SIG-M5 treated with dmso at 0.1 percent for 504 hours (cell line): ENCODE results near the gene OR4C13.
"Not testable (repeated sequence)": the region's sequence is repeated elsewhere in the genome, so short reads cannot be mapped to it uniquely, and the experiment has no call there.

ENCODE experiments used
- DNase-seq: peaks from one replicate; lab custom pipeline; 2025; ENCODE audit not compliant: unreplicated experiment; lab: John Stamatoyannopoulos, UW

OR4C13 gene

DNA sequence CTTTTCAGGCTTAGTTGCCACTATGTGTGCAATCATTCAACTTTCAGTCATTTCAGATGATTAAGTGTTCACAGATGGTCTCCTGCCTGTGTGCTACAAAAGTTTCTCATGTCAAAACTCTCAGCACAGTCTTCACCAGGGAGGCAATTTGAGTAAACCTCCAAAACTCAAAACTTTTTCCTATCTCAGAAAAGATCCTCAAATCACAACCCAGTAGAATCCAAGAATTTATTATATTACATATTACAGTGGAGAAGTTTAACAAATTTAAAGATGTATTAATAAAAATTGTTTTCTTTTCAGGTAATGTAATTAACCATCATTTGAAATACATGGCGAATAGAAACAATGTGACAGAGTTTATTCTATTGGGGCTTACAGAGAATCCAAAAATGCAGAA is at the start of gene OR4C13:
Gene OR4C13 (plus strand): TSS at position 301 of the 400 bp plus-strand sequence. CDS start 32 bp downstream, at position 333.
- no peak for DNase-seq

GRCh38 chr11:49911516-49911915 is 40.7 kb upstream of the OR4C13 start:
- DNase-seq: not testable (repeated sequence)

DNA sequence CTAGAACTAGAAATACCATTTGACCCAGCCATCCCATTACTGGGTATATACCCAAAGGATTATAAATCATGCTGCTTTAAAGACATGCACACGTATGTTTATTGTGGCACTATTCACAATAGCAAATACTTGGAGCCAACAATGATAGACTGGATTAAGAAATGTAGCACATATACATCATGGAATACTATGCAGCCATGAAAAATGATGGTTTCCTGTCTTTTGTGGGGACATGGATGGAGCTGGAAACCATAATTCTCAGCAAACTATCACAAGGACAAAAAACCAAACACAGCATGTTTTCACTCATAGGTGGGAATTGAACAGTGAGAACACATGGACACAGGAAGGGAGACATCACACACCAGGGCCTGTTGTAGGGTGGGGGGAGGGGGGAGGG is 3.5 kb upstream of the OR4C13 start:
- DNase-seq: not testable (repeated sequence)

- DNase-seq: not testable (repeated sequence)
Measured at GRCh38 chr11:49973439-49973838, 21.2 kb downstream of the OR4C13 start.

DNA sequence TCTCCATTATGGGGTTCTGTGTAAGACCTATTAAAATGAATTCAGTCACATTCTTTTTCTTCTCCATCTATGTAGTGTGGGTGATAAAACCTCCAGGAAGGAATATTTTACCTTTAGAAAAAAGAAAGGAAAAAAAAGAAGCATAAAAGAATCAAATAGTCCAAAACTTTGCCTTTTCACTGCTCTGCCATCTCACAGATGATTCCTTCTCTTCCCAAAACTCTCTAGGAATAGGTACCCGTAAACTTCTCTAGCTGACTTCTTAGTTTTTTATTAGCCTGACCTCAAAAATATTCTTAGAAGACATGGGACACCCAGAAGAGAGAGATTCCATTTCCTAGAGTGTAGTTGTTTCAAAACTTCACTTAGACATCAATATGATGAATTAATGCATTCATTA is 30.2 kb downstream of the OR4C13 start, which contains the start of gene OR4C12:
Gene OR4C12 (minus strand): TSS at position 101 of the 400 bp plus-strand sequence. CDS start 34 bp downstream, at position 67.
- DNase-seq: not testable (repeated sequence)

DNA sequence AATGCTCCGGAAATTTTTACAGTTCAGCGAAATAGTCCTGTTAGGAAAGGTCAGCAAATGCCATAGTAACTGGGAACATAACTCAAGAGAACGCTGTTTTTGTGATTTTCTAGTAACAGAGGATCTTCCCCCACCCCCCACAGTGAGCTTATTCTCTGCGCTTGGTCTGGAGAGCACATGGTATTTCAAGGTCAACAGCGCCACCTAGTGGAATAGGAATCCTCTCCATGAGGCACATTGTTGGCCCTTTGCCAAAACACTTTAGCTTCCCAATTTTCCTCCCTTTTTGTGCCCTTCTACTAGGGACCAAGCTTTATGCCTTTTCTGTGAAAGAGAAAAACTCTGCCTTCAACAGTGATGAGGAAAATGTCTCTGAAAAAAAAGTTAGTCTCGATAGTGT is 43.4 kb downstream of the OR4C13 start:
- peak; percentile 39 for DNase-seq
